Liver (tissue), 9 donors: ENCODE data around the gene DBN1. TPM values are rescaled to one million over a fixed set of nuclear protein-coding genes. Genes with fewer than 3 reads are reported as not detected.

Experiments used
- DNase-seq: peaks from one replicate; pipeline ENCODE4 v3.0.0-alpha.2; 2017; ENCODE audit warnings: low spot score
- H3K27ac ChIP-seq, 2 donors: one replicate each; pipeline ENCODE4 v1.7.0; 2013; ENCODE audit warnings: inconsistent platforms in 2 of 2, low read length in 2 of 2, control low read depth in 1 of 2, low read depth in 1 of 2, mild to moderate bottlenecking in 1 of 2
- H3K27me3 ChIP-seq, 4 donors: one replicate each; pipeline versions ENCODE4 v1.6.1 to v1.7.0; 2013; ENCODE audit warnings: low read length in 3 of 4, inconsistent platforms in 1 of 4, mild to moderate bottlenecking in 1 of 4, moderate library complexity in 1 of 4; ENCODE audit not compliant: control insufficient read depth in 4 of 4, insufficient read depth in 4 of 4
- H3K36me3 ChIP-seq, 4 donors: one replicate each; pipeline versions ENCODE4 v1.6.1 to v1.7.0; 2013; ENCODE audit warnings: low read length in 3 of 4, mild to moderate bottlenecking in 3 of 4, low read depth in 1 of 4, moderate library complexity in 1 of 4; ENCODE audit not compliant: control insufficient read depth in 4 of 4, insufficient read depth in 3 of 4
- H3K4me1 ChIP-seq, 4 donors: one replicate each; pipeline versions ENCODE4 v1.6.1 to v1.7.0; 2013; ENCODE audit warnings: low read length in 3 of 4, mild to moderate bottlenecking in 3 of 4, moderate library complexity in 1 of 4; ENCODE audit not compliant: control insufficient read depth in 4 of 4, insufficient read depth in 4 of 4
- H3K4me3 ChIP-seq, 3 donors: one replicate each; pipeline versions ENCODE4 v1.6.1 to v1.7.0; 2013; ENCODE audit warnings: low read length in 3 of 3, control low read depth in 1 of 3, low read depth in 1 of 3, mild to moderate bottlenecking in 1 of 3
- H3K9ac ChIP-seq, 2 donors: one replicate each; pipeline ENCODE4 v1.7.0; 2013; ENCODE audit warnings: low read length in 2 of 2, mild to moderate bottlenecking in 2 of 2, moderate library complexity in 2 of 2, control low read depth in 1 of 2, low read depth in 1 of 2
- H3K9me3 ChIP-seq, 4 donors: one replicate each; pipeline versions ENCODE4 v1.6.1 to v1.7.0; 2013; ENCODE audit warnings: low read length in 3 of 4; ENCODE audit not compliant: control insufficient read depth in 4 of 4
- EGR1 ChIP-seq, 2 donors: IDR thresholded peaks; 2 replicates each; pipeline ENCODE4 v1.6.1; 2016 to 2018; ENCODE audit warnings: antibody characterized with exemption in 2 of 2, low read depth in 2 of 2
- FOXA2 ChIP-seq: IDR thresholded peaks from 2 replicates; pipeline ENCODE4 v1.6.1; 2016; ENCODE audit warnings: antibody characterized with exemption
- HNF4A ChIP-seq, 2 donors: conservative IDR thresholded peaks; 2 replicates each; pipeline ENCODE4 v1.6.1; 2016; ENCODE audit warnings: antibody characterized with exemption in 2 of 2, mild to moderate bottlenecking in 2 of 2
- HNF4G ChIP-seq: IDR thresholded peaks from 2 replicates; pipeline ENCODE4 v1.6.1; 2016; ENCODE audit warnings: antibody characterized with exemption
- JUND ChIP-seq, 2 donors: IDR thresholded peaks; 2 replicates each; pipeline ENCODE4 v1.6.1; 2016; ENCODE audit warnings: antibody characterized with exemption in 2 of 2
- MAX ChIP-seq: IDR thresholded peaks from 2 replicates; pipeline ENCODE4 v1.6.1; 2016; ENCODE audit warnings: antibody characterized with exemption
- RAD21 ChIP-seq, 2 donors: IDR thresholded peaks; 2 replicates each; pipeline ENCODE4 v1.6.1; 2016; ENCODE audit warnings: antibody characterized with exemption in 2 of 2, mild to moderate bottlenecking in 2 of 2
- REST ChIP-seq: IDR thresholded peaks from 2 replicates; pipeline ENCODE4 v1.6.1; 2016; ENCODE audit warnings: antibody characterized with exemption, mild to moderate bottlenecking
- RXRA ChIP-seq, 2 donors: IDR thresholded peaks; 2 replicates each; pipeline ENCODE4 v1.6.1; 2017 to 2018; ENCODE audit warnings: antibody characterized with exemption in 2 of 2, mild to moderate bottlenecking in 1 of 2
- SP1 ChIP-seq: IDR thresholded peaks from 2 replicates; pipeline ENCODE4 v1.6.1; 2018; ENCODE audit warnings: antibody characterized with exemption, mild to moderate bottlenecking
- TAF1 ChIP-seq: conservative IDR thresholded peaks from 2 replicates; pipeline ENCODE4 v1.6.1; 2016; ENCODE audit warnings: antibody characterized with exemption, mild to moderate bottlenecking
- YY1 ChIP-seq: IDR thresholded peaks from 2 replicates; pipeline ENCODE4 v1.6.1; 2016; ENCODE audit warnings: antibody characterized with exemption, mild to moderate bottlenecking
- ZBTB33 ChIP-seq: IDR thresholded peaks from 2 replicates; pipeline ENCODE4 v1.6.1; 2016; ENCODE audit warnings: antibody characterized with exemption
- WGBS: extraction: QIAGEN DNeasy Blood & Tissue Kit; methylation state at CpG from one replicate; pipeline ENCODE4 v1.1.7; 2013; 5-methylcytosine and 5-hydroxymethylcytosine counted together
- polyA plus RNA-seq, 2 donors: library from polyadenylated mRNA; stranded (reverse) in 1 of 2; unstranded in 1 of 2; fragments of 200-250 nt in 1 of 2; fragments of >200 nt in 1 of 2; fragmentation: Nextera tagmentation in 1 of 2; extraction: Ambion mirVana in 1 of 2; gene quantifications; one replicate each; pipeline versions ENCODE4 v1.2.1 to v1.2.3, GENCODE V29; 2013 to 2015
- total RNA-seq, 2 donors: library from RNA; depleted of rRNA; stranded (reverse); fragments of >200 nt; gene quantifications; one replicate each; pipeline ENCODE4 v1.2.3, GENCODE V29; 2014
- TF ChIP-seq, protein P1 (sequence below): fragments of 150-350 bp; IDR thresholded peaks from 2 replicates; pipeline ENCODE4 v1.5.1; 2017; ENCODE audit warnings: improper control_type of control experiment, low read depth, low read length; ENCODE audit not compliant: missing input control
- TF ChIP-seq, protein P2 (sequence below): IDR thresholded peaks from 2 replicates; pipeline ENCODE4 v1.6.1; 2016; ENCODE audit warnings: antibody characterized with exemption
- donor health status: healthy.
- donor health status: healthy.
- donor health status: healthy.
- donor health status: healthy.
- donor health status: healthy.

The DBN1 gene
- total and polyA plus RNA-seq, 4 donors, result 1.5 to 4.9 (median 2.0) TPM

- Histone ChIP-seq H3K9ac (peak overlapping the region; percentile 55 to 58), H3K36me3 (no peaks in the 10 kb centered on the region), H3K4me1 (peaks cover 3 to 20% (median 17%) of the 10 kb centered on the region in 4 donors), H3K9me3 (no peaks in the 10 kb centered on the region), H3K27me3 (no peaks in the 10 kb centered on the region), H3K4me3 (peak overlapping the region in 2 of 3 donors; percentile 58 to 60), H3K27ac (peak overlapping the region; percentile 92 to 95)
- WGBS, result 53% methylated on average over 13 of the region's 13 CpGs
- TF ChIP-seq SP1 (no peak), EGR1 (IDR thresholded peaks at IDR 0.05; ENCODE audit: low read depth in 2 of 2) (no peak), YY1 (no peak), REST (no peak), ZBTB33 (no peak), HNF4A (conservative IDR thresholded peaks at IDR 0.05) (no peak), RXRA (IDR thresholded peaks at IDR 0.05) (no peak), JUND (IDR thresholded peaks at IDR 0.05) (no peak)
- TF ChIP-seq, protein P1, sequence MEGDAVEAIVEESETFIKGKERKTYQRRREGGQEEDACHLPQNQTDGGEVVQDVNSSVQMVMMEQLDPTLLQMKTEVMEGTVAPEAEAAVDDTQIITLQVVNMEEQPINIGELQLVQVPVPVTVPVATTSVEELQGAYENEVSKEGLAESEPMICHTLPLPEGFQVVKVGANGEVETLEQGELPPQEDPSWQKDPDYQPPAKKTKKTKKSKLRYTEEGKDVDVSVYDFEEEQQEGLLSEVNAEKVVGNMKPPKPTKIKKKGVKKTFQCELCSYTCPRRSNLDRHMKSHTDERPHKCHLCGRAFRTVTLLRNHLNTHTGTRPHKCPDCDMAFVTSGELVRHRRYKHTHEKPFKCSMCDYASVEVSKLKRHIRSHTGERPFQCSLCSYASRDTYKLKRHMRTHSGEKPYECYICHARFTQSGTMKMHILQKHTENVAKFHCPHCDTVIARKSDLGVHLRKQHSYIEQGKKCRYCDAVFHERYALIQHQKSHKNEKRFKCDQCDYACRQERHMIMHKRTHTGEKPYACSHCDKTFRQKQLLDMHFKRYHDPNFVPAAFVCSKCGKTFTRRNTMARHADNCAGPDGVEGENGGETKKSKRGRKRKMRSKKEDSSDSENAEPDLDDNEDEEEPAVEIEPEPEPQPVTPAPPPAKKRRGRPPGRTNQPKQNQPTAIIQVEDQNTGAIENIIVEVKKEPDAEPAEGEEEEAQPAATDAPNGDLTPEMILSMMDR, result no peak
- TF ChIP-seq, protein P2, sequence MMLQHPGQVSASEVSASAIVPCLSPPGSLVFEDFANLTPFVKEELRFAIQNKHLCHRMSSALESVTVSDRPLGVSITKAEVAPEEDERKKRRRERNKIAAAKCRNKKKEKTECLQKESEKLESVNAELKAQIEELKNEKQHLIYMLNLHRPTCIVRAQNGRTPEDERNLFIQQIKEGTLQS, result no peak
- no peak for DNase-seq
These were observed 48.1 kb downstream of the DBN1 start for GRCh38 chr5:177425196-177425800.

GRCh38 chr5:177423671-177424070 is 49.8 kb downstream of the DBN1 start:
- no peaks in the 10 kb centered on the region for H3K9me3 ChIP-seq
- no peak overlapping the region for H3K27ac ChIP-seq
- H3K27me3 ChIP-seq, result no peaks in the 10 kb centered on the region
- no peaks in the 10 kb centered on the region for H3K36me3 ChIP-seq
- H3K4me3 ChIP-seq, result no peak overlapping the region
- WGBS, result 96% methylated on average over 2 of the region's 2 CpGs
- DNase-seq, result no peak
- H3K9ac ChIP-seq, result no peak overlapping the region
- peaks cover 3 to 20% (median 17%) of the 10 kb centered on the region in 4 donors for H3K4me1 ChIP-seq
- TF ChIP-seq HNF4G (no peak), TAF1 (no peak), RXRA (IDR thresholded peaks at IDR 0.05) (no peak), RAD21 (IDR thresholded peaks at IDR 0.05) (no peak), MAX (no peak), REST (no peak), EGR1 (IDR thresholded peaks at IDR 0.05; ENCODE audit: low read depth in 2 of 2) (no peak), YY1 (no peak), FOXA2 (no peak)
- TF ChIP-seq, protein P1, result no peak
